B cell (primary cell): Measurements from ENCODE around the gene PLEKHG3.

ENCODE experiments used
- EZH2 ChIP-seq: IDR thresholded peaks from 2 replicates; pipeline ENCODE4 v1.6.1; 2012; ENCODE audit warnings: borderline replicate concordance, low read depth, mild to moderate bottlenecking, moderate library complexity, low read length; ENCODE audit not compliant: insufficient read depth, poor library complexity, severe bottlenecking
- TF ChIP-seq, protein P1 (sequence below): fragments of 200-600 bp; IDR thresholded peaks from one replicate; pipeline ENCODE4 v1.8.0; 2022; ENCODE audit warnings: antibody characterized with exemption, mild to moderate bottlenecking

GRCh38 chr14:64762044-64763034 is 58.1 kb downstream of the PLEKHG3 start:
- TF ChIP-seq, protein P1, sequence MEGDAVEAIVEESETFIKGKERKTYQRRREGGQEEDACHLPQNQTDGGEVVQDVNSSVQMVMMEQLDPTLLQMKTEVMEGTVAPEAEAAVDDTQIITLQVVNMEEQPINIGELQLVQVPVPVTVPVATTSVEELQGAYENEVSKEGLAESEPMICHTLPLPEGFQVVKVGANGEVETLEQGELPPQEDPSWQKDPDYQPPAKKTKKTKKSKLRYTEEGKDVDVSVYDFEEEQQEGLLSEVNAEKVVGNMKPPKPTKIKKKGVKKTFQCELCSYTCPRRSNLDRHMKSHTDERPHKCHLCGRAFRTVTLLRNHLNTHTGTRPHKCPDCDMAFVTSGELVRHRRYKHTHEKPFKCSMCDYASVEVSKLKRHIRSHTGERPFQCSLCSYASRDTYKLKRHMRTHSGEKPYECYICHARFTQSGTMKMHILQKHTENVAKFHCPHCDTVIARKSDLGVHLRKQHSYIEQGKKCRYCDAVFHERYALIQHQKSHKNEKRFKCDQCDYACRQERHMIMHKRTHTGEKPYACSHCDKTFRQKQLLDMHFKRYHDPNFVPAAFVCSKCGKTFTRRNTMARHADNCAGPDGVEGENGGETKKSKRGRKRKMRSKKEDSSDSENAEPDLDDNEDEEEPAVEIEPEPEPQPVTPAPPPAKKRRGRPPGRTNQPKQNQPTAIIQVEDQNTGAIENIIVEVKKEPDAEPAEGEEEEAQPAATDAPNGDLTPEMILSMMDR: no peak
- TF ChIP-seq EZH2: no peak
